Measurements from ENCODE around the gene UGT1A9.

UGT1A9 gene

DNA sequence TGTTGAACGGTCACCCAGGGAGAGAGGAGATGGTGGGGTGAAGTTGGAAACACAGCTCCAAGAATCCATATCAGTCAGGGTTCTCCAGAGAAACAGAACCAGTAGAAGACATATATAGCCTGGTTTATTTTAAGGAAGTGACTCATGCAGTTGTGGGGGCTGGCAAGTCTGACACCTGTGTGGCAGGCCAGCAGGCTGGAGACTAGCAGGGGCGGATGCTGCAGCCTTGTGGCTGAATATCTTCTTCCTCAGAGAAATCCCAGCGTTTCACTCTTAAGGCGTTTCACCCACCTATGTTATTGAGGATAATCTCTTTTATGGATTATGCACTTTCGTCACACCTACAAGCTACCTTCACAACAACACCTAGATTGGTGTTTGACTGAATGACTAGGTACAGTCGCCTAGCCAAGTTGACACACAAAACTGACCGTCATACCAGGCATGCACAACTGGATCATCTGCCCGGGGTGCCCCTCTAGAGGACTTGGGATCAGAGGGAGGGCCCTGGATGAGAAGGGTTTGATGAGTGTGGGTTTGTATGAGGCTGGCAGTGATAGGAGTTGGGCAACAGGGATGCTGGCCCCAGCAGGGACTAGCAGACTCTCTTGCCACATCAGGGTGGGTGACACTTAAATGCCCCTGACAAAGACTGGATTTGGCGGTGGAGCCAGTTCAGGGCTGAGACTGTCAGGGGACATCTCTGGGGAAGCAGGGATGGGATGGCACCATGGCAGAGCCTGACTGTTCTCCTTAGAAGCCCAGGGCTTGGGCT is 129.8 kb downstream of the UGT1A9 start:
- no peak for DNase-seq

DNA sequence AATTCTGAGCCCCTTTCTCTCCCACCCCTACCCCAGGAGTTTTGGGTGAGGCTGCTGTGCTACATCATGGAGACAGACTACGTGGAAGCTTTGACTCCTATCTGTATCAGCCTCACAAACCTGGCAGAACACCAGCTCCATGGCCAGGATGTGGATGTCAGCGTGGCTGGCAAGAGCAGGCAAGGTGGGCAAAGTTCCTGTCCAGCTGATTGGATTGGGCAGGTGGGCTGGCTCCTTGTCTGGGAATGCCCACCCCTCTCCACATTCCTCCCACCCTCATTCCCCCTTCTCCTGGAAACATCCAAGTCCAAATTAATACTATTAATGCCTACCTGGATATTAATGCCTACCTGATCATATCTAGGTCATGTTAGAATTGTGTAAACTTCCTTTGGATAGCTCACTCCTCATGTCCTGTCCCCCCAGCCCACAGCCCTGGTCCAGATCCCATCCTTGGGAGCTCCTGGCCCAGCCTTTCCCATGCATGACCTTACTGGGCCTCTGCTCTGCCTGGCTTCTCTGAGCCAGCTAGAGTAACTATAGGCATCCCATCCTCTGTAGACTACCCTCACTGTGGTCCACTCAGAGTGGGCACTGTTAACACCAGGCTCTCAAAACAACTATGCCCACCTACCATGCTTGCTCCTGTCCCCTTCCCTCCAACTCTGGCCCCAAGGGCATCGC is 130.6 kb downstream of the UGT1A9 start:
- no peak for DNase-seq

DNA sequence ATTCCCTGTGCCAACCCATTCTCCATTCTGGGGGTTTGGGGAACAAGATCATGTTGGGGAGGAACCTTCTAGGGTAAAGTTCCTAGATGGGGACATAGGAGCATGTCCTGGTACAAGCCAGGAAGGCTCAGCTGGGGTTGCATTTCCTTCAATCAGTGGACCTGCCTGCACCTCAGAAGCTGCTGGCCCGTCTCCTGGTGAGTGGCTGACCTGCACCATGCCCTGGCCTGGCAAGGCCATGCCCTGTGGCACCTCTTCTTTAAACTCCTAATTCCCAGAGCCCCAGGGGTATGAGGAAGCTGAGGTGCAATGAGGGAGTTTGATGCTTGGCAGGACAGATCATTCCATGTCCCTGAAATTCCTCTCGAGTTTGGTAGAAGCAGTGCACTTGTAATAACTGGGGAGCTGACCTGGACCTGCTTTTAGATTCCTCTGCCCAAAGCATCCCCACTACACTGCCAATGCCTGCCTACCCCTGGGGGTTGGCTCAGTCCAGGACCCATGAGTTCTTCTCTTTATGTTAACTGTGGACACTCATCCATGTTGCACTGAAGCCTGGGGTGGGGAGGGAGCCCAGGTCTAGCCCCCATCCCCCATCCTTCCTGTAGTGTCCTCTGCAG is 131.7 kb downstream of the UGT1A9 start:
- DNase-seq = no peak

DNA sequence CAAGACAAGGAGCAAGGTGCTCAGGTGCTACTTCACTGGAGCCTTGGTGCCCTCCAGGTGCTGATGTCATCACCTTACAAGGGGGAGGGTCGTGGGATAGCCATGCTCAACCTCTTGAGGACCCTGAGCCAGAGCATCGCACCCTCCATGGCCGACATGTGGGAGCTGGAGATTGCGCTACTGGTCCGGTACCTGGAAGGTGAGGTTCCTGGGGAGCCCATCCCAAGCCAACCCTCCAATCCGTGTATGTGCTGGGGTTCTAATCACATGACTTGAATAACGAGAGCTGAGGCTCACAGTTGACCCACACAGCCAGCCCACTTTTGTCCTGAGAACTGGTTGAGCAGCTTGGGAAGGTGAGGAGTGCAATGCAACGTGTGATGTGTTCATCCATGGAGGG is 132.3 kb downstream of the UGT1A9 start:
- DNase-seq = no peak

DNA sequence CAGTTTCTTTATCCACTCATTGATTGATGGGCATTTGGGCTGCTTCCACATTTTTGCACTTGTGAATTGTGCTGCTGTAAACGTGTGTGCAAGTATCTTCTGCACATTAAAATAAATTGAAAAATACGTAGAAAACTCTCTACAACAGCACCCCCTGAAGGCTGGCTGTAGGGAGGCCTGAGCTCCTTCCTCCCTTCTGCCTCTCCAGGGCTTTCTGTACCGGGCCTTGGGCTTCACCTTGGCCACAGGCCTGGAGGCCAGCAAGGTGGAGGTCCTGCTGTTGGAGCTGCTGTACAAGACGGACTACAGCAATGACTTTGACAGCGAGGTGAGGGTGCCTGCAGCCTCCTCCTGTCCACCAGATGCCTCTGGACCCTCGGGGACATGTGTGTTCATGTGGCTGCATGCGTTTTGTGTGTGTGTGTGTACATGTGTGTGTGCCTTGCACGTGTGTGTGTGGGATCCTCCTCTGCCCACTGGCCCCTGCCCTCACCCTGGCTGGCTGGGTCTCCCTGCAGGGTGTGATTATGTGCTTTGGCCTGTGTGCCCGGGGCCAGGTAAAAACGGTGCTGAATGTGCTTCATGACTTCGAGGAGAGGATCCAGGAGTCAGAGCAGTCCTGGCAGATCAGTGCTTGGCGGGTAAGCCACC is 135.6 kb downstream of the UGT1A9 start:
- no peak for DNase-seq

DNA sequence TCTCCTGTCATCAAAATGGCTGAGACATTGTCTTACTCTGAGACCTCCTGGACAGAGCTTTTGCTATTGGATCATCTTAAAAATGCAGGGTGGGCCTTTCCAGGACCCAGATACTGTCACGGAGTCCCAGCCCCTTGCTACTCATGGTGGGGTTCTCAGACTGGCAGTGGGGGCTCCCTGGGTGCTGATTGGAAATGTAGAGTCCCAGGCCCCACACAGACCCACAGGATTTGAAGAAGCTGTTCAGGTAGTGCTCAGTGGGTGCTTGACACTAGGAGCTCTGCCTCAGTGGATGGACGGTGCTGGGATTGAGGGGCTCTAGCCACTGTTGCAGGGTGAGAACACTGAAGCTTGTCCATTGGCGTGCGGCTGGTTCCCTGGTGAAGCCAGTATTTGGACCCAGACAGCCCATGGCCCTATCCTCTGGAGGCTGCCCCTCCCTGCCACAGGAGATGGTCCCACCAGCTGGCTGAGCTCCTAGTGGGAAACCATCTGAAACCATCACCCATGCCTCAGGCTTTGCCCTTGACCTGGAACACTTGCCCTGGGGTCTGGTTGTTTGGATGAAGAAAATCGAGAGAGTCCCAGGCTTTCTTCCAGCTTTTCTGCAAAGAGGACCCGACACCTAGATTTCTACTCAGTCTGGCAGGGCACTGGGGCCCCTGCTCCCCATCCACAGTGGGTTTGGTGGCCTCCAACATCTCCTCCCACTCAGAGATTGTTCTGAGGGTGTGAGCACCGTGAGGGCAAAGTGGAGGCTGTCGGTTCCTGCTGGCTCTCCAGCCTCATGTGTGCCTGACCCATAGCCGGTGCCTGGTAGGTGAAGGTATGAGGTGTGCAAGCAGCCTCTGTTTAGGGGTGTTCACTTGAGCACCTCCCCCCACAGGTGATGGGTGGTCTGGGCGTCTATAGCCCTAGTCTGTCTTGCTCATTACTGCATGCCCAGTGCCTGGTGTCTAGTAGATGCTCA is 136.6 kb downstream of the UGT1A9 start:
- no peak for DNase-seq

DNA sequence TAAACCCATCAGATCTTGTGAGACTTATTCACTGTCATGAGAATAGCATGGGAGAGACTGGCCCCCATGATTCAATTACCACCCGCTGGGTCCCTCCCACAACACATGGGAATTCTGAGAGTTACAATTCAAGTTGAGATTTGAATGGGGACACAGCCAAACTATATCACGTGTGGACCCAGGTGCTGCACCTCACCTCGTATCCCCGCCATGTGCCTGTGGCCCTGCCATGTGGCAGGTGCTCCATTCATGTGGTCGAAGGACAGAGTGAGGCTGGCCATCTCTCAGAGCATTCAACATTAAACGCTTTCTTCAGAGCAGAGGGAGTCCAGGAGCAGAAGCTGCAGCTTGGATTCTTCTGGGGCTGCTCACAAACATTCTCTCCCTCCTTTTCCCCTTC is 138.7 kb downstream of the UGT1A9 start:
- DNase-seq = no peak

DNA sequence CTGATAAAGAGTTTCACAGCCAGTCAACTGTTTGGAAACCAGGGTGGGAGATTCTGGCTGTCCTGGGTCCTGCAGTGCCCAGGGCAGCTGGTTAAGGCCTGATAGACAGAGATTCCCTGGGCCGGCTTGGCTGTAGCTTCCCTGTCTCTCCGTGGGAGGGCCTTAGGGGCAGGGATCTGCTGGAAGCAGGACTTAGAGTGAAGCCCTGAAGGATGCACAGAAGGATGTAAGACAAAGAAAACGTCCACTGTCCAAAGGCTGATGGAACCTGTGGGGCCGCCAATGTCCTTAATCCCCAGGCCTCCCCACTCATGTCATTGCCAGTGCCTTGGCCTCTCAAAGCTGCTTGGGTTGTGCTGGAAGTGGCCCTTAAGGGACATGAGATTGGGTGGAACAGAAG is 139.4 kb downstream of the UGT1A9 start:
- no peak for DNase-seq

DNA sequence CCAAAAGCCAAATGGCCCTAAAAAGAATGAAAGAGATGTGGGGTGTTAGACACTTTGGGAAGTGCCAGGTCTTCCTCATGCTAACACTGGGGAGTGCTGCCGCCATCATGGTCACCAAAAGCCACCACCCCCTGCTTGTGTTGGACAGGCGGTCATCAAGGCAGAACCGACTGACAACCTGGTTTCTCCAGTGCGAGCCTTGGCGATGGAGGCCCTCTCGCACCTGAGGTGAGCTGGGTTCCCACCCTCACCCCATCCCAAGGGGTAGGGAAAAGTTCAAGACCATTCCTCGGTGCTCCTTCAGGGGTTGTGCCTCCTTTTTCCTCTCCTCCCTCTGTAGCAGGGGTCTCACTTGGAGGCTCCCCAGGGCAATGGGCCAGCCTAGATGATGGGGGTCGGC is 140.0 kb downstream of the UGT1A9 start:
- DNase-seq = no peak

DNA sequence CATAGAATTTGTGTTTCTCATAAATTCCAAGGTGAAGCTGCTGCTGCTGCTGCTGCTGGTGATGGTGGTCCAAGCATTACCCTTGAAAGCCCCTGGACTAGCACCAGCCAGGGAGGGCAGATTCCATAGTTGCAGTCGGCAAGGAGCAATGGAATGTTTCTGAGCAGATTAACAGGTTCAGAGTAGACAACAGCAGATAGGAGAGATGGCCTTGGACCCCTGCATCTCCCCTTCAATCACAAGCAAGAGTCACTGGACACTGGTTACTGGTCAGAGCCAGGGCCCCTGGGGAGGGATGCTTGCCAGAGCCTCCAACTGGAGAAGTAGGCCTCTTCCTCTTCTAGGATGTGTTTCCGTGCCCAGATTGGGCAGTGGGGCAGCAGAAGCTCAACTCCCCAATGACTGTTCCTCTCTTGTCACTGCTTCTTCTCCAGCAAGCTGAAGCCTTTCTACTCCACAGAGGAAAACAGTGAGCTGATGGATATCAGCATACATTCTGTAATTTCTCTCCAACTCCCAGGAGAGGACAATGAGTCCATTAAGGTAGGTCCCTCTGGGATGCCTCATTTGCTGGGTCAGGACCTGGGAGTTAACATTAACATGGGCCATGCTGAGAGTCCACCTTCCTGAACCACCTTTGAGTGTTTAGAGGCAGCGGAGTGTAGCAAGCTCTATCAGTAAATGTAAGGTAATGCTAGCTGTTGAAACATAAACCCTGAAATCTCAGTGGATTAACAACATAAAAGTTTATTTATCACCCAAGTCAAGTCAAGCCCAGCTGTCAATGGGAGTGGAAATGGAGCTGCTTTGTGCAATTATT is 141.7 kb downstream of the UGT1A9 start:
- no peak for DNase-seq

DNA sequence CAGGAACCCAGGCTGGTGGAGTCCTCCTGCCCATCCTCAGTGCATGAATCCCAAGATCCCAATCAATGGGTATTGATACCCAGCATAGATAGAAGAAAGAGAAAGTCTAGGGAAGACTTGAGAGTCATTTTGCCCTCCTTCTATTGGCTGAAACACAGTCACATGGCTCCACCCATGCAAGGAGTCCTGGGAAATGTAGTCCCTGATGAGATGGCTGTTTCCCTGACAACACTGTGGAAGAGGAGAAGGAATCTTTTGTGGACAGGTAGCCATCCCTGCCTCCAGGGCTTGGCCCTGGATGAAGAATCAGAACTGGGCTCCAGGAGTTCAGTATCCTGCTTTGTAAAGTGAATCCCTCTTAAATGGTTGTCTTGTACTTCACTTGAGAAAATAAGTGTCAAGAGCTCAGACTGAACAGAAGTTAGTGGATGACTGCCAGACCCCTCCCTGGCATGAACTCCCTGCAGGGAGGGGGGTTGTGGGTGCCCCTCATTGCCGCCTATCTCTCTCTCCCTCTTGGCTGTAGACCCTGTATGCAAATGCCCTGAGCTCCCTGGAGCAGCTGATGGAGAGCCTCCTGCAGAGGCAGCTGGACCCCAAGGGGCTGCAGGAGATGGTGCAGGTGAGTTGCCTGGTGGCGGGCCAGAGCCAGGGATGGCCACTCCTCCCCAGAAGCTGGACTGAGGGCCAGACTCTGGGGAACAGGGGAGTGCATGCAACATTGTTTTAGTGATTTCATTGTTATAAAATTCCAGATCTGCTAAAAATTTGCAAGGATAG is 142.5 kb downstream of the UGT1A9 start:
- peak in 1 of 2 experiments; percentile 30 for DNase-seq

DNA sequence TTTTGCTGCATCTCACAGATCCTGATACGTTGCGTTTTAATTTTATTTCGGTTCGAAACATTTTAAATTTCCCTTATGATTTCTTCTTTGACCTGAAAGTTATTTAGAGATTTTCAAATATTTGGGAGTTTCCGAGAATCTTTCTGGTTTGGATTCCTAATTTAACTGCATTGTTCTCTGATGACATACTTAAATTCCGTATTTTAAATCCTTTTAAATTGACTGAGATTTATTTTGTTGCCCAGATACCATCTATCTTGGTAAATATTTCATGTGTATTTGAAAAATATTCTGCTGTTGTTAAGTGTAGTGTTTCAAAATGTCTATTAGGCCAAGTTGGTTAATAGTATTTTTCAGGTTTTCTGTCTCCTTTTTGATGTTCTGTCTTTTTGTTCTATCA is 144.2 kb downstream of the UGT1A9 start:
- DNase-seq = no peak

DNA sequence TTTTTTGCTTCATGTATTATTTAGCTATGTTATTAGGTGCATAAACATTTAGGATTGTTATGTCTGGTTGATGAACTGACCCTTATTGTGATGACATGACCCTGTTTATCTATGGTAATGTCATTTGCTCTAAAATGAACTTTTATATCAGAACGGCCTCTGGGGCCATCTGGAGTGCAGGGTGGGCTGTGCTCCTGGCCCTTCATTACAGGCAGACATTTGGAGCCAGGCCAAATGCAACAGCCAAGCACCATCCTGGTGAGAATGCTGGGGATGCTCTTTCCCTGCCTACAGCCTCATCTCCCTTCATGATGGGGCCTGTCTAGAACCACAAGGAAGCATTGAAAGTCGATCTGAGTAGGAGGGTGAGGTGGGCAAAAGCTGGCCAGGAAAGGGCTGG is 144.6 kb downstream of the UGT1A9 start:
- no peak for DNase-seq

DNA sequence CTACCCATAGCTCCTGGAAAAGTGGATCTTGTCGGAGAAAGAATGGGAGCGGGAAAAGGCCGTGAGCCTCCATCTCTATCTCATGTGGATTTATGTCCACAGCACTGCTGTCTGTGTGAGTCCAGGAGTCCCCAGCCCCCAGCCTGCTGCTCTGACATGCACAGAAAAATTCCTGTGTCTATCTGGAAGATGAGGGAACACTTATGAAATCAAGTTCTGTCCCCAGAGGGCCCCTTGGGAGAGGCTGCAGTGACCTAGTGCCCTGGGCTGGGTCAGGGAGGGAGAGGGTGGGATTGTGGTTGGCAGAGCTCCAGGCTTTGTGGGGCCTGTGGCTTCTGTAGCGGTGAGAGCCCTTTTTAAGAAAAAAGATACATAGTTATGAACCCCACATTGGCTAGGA is 145.1 kb downstream of the UGT1A9 start:
- DNase-seq = no peak

DNA sequence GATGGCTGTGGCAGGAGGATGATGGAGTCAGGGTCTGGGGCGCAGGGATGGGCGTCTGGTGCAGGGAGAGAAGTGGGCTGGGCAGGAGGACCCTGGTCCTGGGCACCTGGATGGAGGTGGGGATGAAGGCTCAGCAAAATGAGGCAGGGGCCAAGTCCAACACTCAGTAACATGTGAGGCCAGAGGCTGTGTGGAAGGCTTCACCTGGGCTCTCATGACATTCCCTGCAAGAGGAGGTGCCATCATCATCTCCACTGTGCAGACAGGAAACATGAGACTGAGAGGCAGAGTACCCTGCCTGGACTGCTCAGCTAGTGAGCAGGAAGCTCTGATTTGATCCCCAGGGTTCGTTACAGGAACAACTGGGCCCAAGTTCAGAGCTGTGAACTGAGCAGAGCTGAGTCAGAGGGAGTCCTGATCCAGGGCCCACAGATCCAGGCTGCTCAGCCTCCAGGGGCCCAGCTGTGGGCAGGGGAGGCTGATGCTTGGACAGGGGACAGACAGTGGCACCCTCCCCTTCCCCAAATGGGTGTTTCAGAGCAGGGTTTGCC is 145.7 kb downstream of the UGT1A9 start:
- DNase-seq = no peak

DNA sequence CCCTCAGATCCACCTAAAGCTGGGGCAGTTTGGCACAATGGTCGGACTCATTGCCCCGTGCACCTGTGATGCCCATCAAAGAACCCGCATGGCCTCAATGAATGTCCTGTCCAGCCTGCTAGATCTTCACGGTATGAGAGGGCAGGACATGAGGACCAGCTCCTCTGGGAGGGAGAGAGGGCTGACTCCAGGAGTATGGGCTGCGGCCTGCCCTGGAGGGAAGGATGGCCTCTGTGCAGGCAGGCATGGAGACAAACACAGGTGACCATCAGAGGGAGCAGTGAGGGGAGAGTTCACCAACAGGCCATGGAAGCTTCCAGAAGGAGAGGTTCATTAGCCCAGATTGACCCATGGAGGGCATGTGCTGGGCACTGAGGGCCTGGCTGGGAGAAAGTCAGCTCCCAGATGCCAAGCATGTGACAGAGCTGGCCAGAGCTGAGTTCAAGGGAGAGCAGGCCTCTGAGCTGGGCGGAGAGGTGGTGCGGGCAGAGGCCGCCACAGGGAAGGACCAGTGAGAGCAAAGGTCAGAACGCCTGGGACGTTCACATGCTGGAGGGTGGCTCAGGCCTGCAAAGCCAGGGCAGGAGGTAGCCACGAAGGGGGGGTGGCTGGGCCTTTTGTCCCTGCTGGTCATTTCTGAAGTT is 146.4 kb downstream of the UGT1A9 start:
- DNase-seq = no peak

DNA sequence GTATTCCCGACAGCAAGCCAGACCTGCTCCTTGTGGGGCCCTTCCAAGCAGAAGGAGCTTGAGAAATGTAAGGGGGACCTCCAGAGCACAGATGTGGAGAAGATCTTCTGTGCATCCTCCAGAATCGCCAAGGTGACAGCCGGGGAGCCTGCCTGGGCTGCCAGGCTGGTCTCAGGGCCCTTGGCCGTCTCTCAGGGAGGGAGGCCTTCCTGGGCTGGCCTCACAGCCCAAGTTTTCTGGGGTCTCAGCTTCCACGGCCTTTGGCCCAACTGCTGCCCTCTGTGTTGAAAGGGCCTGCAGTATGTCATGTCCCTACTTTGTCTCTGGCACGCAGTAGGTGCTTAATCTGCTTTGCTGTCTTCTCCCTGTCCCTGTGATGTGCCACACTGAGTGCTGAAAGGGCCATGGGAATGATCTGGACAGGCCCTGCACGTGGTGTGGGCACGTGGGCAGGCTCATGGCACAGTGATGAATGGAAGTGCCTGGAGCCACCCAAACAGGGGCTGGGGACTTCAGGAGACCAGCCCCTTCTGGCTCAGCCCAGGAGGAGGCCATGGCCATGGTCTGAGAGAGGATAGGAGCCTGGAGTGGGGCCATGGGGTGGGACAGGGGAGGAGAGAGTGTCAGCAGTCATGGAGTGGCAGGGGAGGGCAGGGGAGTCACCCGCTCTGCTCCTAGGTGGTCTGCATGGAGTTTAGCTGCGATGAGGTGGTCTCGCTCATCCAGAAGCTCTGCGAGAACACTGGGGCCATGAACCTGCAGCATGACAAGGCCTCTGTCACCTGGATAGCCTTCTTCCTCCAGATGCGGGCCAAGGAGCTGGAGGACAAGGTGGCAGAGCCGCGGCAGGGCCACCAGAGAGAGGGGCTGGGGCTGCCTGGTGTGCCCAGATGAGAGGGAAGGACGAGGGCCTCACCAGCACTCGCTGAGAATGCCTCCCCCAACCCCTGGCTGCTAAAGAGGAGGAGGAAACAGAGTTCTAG is 147.2 kb downstream of the UGT1A9 start:
- no peak for DNase-seq
